Duodenal mucosa (tissue), 2 donors: ENCODE data around the gene ENTPD7.

Source experiments
- H3K27ac ChIP-seq: one replicate; pipeline ENCODE4 v1.7.0; 2013; ENCODE audit warnings: low read depth, low read length
- H3K27me3 ChIP-seq, 2 donors: one replicate each; pipeline ENCODE4 v1.7.0; 2013; ENCODE audit warnings: low read length in 2 of 2, control low read depth in 1 of 2; ENCODE audit not compliant: insufficient read depth in 2 of 2, control insufficient read depth in 1 of 2
- H3K36me3 ChIP-seq, 2 donors: one replicate each; pipeline ENCODE4 v1.7.0; 2013; ENCODE audit warnings: low read length in 2 of 2, control low read depth in 1 of 2; ENCODE audit not compliant: insufficient read depth in 2 of 2, control insufficient read depth in 1 of 2
- H3K4me1 ChIP-seq, 2 donors: one replicate each; pipeline ENCODE4 v1.7.0; 2013; ENCODE audit warnings: low read length in 2 of 2, control low read depth in 1 of 2; ENCODE audit not compliant: insufficient read depth in 2 of 2, control insufficient read depth in 1 of 2
- H3K4me3 ChIP-seq, 2 donors: one replicate each; pipeline ENCODE4 v1.7.0; 2013; ENCODE audit warnings: low read length in 2 of 2, low read depth in 1 of 2
- H3K9ac ChIP-seq, 2 donors: one replicate each; pipeline ENCODE4 v1.7.0; 2013; ENCODE audit warnings: low read length in 2 of 2, low read depth in 1 of 2
- H3K9me3 ChIP-seq, 2 donors: one replicate each; pipeline ENCODE4 v1.7.0; 2013; ENCODE audit warnings: low read length in 2 of 2, control low read depth in 1 of 2; ENCODE audit not compliant: control insufficient read depth in 1 of 2

Gene ENTPD7

DNA sequence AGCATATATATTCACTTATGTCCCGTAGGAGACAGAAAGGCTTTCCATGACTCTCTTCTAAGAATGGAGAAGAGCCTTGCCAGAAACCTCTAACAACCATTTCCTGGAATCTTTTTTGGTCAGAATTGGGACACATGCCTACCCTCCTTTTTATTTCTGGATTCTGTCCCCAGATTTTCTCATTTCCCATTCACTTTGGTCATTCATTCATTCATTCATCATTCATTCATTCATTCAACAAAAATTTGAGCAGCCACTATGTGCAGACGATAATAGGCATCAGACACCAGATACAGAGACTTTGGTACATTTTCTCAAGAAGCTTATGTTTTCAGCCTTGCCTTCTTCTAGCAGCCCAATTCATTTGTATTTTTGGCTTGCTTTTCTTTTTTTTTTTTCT, 6.0 kb downstream of the ENTPD7 start:
- Histone ChIP-seq H3K4me1 (peaks cover 9 to 16% of the 10 kb centered on the region in 2 donors), H3K27ac (no peak overlapping the region), H3K27me3 (no peaks in the 10 kb centered on the region), H3K9me3 (no peaks in the 10 kb centered on the region), H3K36me3 (peaks cover 3 to 25% of the 10 kb centered on the region in 2 donors), H3K9ac (no peak overlapping the region), H3K4me3 (no peak overlapping the region)

DNA sequence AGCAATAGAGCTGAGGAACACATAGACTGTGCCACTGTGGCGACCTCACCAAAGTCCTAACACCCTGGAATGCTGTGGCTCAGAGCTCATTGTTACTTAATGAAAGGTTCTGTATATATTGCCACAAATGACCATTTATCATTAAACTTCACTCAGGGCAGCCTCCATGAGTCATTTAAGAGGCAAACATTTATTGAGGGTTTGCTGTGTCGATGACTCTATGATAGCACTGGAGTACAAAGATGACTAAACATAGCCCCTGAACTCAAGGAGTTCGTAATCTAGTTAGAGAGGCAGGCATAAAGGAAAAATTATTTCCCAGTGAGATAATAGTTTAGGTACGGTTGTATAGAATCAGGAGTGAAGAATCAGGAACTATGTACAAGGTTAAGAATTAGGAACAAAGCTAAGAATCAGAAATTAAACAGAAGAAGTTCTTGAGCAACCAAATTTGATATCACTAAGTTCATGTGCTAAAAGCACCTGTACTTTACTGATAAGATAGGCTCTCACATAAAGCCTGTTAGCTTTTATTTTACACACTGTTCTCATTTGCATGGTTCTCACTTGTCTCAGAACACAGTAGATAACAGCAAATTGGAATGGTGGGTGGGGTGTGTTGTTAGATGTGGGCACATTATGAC, 7.9 kb downstream of the ENTPD7 start:
- H3K9ac ChIP-seq = no peak overlapping the region
- peaks cover 3 to 31% of the 10 kb centered on the region in 2 donors for H3K36me3 ChIP-seq
- peaks cover 5 to 9% of the 10 kb centered on the region in 2 donors for H3K4me1 ChIP-seq
- no peak overlapping the region for H3K27ac ChIP-seq
- no peak overlapping the region for H3K4me3 ChIP-seq
- no peaks in the 10 kb centered on the region for H3K27me3 ChIP-seq
- H3K9me3 ChIP-seq = no peaks in the 10 kb centered on the region

DNA sequence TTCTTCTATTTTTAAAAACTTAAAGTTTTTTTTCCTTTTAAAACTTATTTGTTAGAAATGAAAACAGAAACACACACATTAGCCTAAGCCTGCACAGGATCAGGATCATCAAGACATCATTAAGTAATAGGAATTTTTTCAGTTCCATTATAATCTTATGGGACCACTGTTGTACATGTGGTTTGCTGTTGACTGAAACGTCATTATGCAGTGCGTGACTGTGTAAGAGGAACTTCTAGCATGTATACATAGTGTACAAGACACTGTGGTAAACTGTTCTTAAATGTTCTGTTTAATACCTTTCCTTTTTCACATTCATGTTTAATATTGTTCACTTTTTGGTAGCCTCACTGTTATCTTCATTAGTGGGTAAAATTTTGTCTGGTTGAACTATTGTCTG, 12.1 kb downstream of the ENTPD7 start:
- H3K9ac ChIP-seq = no peak overlapping the region
- peaks cover 5 to 15% of the 10 kb centered on the region in 2 donors for H3K4me1 ChIP-seq
- no peaks in the 10 kb centered on the region for H3K9me3 ChIP-seq
- no peaks in the 10 kb centered on the region for H3K27me3 ChIP-seq
- peaks cover 0 to 13% of the 10 kb centered on the region in 2 donors for H3K36me3 ChIP-seq
- no peak overlapping the region for H3K27ac ChIP-seq
- H3K4me3 ChIP-seq = no peak overlapping the region

DNA sequence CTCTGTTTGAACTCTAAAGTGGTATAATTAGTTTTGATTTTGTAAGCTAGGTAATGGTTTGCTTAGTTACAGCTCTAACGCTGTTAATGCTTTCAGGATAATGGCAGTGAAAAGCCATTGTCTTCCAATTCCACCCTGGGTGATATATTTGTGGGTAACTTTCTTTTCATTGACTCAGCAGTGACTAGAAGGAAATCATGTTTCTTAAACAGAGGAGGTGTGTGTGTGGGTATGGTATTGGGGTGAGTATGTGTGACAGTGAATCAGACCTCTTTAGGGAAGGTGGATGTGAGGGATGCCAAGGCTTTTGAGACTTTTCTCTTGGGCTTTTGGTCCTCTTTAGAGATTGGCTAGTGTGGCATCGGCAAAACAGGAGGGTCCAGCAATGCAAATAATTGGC, 13.6 kb downstream of the ENTPD7 start:
- Histone ChIP-seq H3K36me3 (peaks cover 0 to 8% of the 10 kb centered on the region in 2 donors), H3K27ac (no peak overlapping the region), H3K9me3 (no peaks in the 10 kb centered on the region), H3K27me3 (no peaks in the 10 kb centered on the region), H3K9ac (no peak overlapping the region), H3K4me1 (peaks cover 0 to 18% of the 10 kb centered on the region in 2 donors), H3K4me3 (no peak overlapping the region)

DNA sequence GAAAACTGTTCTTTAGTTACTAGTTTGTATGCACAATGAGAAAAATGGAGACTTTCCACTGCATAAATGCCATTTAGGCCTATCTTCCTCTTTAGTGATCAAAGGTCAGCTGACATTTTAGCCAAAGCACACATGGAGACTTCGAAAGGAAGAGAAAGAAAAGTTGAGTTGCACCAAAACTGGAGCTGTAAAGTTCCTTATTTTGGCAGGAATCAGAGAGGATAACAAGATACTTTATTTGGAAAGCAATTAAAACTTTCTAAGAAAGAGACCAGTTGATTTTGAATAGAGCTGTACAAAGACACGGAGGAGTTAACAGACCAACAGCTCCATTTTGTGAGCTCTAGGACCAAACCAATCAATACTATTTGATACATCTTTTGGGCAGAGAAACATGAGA, 14.2 kb downstream of the ENTPD7 start:
- H3K36me3 ChIP-seq = peaks cover 0 to 8% of the 10 kb centered on the region in 2 donors
- H3K4me1 ChIP-seq = peaks cover 0 to 18% of the 10 kb centered on the region in 2 donors
- H3K9me3 ChIP-seq = no peaks in the 10 kb centered on the region
- no peak overlapping the region for H3K4me3 ChIP-seq
- no peaks in the 10 kb centered on the region for H3K27me3 ChIP-seq
- H3K9ac ChIP-seq = no peak overlapping the region
- H3K27ac ChIP-seq = no peak overlapping the region

DNA sequence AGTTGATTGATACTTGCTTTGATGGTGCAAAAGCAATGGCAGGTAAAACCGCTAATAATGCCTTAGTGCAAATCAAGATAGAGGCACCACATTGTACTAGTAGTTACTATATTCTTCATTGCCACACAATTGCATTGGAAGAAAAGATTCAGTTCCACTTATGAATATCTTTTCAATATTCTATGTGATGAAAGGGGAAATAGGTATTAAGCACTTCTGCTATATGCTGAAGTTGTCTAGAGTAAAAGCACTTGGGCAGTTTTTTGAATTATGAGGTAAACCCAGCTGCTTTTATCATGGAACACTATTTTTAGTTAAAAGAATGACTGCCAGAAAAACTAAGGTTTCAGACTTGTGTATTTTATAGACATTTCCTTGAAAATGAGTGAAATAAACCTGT, 15.5 kb downstream of the ENTPD7 start:
- Histone ChIP-seq H3K9ac (no peak overlapping the region), H3K27me3 (no peaks in the 10 kb centered on the region), H3K27ac (no peak overlapping the region), H3K9me3 (no peaks in the 10 kb centered on the region), H3K4me3 (no peak overlapping the region), H3K4me1 (peaks cover 0 to 18% of the 10 kb centered on the region in 2 donors), H3K36me3 (peaks cover 8 to 17% of the 10 kb centered on the region in 2 donors)

DNA sequence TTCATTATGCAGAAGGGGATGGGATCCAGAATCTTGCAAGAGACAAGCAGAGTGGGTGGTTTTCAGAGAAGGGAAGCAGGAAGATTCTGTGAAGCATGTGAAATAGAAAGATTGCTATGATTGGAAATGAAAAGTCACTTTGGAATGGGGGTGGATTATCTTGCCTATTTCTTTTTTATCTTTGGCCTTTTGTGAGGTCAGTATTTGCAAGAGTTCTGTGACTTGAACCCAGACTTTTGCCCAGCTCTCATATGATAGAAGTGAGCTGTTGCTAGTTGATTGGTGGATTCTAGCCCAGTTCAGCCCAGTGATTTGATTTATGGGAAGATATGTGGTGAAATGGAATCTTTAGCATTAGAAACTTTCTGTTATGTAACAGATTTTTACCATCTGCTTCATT, 17.1 kb downstream of the ENTPD7 start:
- Histone ChIP-seq H3K9me3 (no peaks in the 10 kb centered on the region), H3K36me3 (peaks cover 13 to 26% of the 10 kb centered on the region in 2 donors), H3K4me3 (no peak overlapping the region), H3K27me3 (no peaks in the 10 kb centered on the region), H3K4me1 (peaks cover 0 to 18% of the 10 kb centered on the region in 2 donors), H3K9ac (no peak overlapping the region), H3K27ac (no peak overlapping the region)

DNA sequence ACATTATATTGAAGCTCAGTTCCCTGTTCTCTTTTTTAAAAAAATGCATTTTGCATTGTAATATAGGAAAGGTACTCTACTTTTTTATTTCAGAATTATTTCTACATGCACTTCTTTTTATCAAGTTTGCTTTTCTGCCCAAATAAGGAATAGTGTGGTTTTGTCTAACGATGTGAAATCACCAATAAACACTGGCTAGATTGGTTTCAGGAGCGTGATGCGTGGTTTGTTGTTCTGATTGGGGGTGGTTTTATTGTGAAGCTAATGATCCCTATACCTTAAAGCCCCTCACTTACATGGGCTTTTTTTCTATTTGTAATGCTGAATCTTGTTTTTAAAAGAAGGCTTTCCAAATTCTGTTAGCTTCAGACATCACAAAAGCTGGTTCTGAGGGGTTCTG, 17.6 kb downstream of the ENTPD7 start:
- H3K27ac ChIP-seq = no peak overlapping the region
- no peak overlapping the region for H3K9ac ChIP-seq
- no peaks in the 10 kb centered on the region for H3K9me3 ChIP-seq
- H3K27me3 ChIP-seq = no peaks in the 10 kb centered on the region
- H3K4me1 ChIP-seq = peaks cover 0 to 22% of the 10 kb centered on the region in 2 donors
- no peak overlapping the region for H3K4me3 ChIP-seq
- H3K36me3 ChIP-seq = peaks cover 13 to 30% of the 10 kb centered on the region in 2 donors

DNA sequence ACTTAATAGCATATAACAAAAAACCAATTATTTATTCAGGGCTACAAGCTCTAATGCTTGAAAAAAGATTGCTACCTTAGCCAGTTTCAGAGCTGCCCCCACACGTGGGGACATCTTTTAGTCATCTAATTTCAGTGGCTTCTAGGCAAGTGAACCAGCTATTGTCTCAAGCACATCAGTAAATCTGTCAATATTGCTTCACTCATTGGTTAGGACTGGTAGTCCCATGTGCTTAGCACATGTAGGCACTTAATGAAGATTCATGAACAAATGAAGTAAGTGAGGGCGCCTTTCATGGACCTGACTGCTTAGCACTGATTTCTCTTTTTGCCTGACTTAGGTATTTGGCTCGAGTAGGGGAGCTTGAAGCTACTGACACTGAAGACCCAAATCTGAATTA, 19.6 kb downstream of the ENTPD7 start:
- Histone ChIP-seq H3K4me3 (no peak overlapping the region), H3K27ac (no peak overlapping the region), H3K36me3 (peaks cover 13 to 30% of the 10 kb centered on the region in 2 donors), H3K4me1 (peaks cover 0 to 11% of the 10 kb centered on the region in 2 donors), H3K9ac (no peak overlapping the region), H3K9me3 (no peaks in the 10 kb centered on the region), H3K27me3 (no peaks in the 10 kb centered on the region)

DNA sequence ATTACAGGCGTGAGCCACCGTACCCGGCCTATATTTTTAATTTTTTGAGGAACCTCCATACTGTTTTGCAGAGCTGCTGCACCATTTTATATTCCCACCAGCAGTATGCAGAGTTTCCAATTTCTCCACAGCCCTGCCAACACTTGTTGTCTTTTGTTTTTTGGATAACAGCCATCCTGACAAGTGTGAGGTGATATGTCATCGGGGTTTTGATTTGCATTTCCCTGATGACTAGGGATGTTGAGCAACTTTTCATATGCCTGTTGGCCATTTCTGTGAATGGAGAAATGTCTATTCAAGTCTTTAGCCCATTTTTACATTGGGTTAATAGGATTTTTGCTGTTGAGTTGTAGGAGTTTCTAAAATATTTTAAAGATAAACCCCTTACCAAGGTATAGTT, 22.2 kb downstream of the ENTPD7 start:
- no peaks in the 10 kb centered on the region for H3K27me3 ChIP-seq
- peaks cover 13 to 36% of the 10 kb centered on the region in 2 donors for H3K36me3 ChIP-seq
- no peak overlapping the region for H3K4me3 ChIP-seq
- no peak overlapping the region for H3K9ac ChIP-seq
- peaks cover 0 to 7% of the 10 kb centered on the region in 2 donors for H3K4me1 ChIP-seq
- H3K27ac ChIP-seq = no peak overlapping the region
- H3K9me3 ChIP-seq = no peaks in the 10 kb centered on the region
